ENCODE data around the gene SLC12A7.
"Not testable (repeated sequence)": the region's sequence is repeated elsewhere in the genome, so short reads cannot be mapped to it uniquely, and the experiment has no call there.

Gene SLC12A7

DNA sequence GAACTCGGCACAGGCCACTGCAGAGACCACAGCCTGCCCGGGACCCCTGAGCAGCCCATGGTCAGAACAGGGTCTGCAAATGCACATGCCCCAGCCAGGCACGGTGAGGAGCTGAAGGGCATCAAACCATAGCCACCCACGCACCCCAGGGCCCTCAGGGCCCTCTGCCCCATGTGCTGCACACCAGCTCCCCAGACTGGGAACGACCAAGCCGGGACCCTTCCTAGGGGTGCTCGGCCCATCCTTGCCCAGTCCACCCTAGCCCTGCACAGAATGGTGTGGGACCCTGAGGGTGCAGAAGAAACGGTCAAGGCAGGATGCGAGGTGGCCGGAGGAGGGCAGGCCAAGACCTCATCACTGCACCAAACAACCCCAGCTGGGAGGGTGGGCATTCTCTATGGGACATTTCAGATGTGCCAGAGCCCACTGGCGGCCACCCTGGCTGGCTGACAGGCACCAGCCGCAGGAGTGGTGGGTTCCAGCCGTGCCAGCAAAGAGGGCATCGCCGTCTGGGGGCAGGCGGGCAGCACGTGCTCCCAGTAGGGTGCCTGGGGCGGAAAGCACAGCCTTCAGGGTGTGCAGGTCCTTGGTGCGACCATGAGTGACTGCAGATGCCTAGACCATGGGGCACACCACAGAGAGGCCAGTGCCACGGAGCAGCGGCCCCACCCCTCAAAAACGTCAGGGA lies 16.4 kb downstream of the SLC12A7 start:
- DNase-seq, result no peak

DNA sequence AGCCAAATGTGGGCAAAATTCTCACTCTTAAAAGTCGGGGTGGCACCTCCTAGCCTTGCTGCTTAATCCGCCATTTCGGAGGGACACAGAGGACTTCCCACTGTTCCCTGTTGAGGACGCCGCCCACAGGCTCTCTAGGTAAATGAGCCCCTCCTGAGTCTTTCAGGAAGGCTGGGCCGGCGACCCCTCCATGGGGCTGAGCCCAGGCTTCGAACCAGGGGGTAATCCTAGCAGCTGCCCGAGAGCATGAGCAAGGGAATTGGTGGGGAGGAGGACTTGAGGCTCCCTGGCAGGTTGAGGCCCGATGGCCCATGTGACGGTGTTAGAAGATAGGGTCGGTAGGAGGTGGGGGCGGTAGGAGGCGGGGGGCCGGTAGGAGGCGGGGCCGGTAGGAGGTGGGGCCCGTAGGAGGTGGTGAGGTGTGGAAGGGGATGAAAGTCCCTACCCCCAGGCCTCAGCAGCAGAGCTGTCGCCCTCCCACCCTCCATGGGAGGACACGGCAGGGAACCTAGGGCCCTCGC lies 17.1 kb downstream of the SLC12A7 start:
- DNase-seq, result no peak

- DNase-seq, result no peak
These were observed 18.5 kb downstream of the SLC12A7 start for GRCh38 chr5:1093361-1093760.

DNA sequence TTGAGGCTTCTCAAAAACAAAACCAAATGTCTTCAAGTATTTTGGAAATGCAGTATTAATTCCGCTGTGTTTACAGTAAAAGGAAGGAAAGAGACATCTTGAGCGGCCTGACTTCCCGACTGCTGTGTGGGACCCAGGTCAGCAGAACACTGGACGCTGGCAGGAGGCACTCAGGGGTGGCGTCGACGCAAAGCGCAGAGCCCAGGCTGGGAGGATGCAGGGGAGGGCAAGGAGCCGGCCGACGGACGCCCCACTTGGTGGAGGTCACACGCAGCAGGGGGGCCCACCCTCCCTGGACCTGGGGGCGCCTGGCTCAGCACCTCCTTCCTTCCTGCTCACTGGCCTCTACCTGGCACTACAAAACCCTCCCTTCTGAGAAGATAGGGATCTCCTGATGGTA lies 19.7 kb downstream of the SLC12A7 start:
- DNase-seq, result no peak

DNA sequence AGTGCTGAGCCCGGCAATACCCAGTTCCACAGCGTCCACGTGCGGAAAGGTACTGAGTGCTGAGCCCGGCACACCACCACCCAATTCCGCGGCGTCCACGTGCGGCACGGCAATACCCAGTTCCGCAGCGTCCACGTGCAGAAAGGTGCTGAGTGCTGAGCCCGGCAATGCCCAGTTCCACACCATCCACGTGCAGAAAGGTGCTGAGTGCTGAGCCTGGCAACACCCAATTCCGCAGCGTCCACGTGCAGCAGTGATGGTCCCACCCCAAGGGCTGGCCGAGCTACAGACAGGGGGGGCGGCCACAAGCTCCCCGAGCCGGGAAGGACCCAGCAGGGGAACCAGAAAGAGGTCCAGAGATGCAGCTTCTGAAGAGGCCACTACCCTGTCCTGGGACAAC lies 20.2 kb downstream of the SLC12A7 start:
- no peak for DNase-seq

DNA sequence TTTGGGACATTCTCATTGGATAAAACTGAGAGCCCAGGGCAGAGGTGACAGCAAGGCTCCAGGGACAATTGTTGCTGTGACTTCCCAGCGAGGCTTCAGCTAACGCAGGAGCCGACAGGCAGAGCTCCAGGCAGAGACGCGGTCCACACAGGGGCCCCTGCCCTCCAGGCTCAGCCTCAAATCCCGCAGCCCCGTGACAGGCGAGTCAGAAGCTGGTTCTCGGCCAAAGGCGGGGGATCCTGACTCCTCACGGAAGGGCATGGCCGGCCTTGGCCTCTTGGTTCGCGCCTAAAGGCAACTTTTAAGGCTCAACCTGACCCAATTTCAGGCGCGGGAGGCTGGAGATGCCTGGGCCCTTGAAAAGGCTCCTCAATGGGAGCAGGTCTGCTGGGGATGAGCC lies 21.3 kb downstream of the SLC12A7 start:
- DNase-seq, result no peak

DNA sequence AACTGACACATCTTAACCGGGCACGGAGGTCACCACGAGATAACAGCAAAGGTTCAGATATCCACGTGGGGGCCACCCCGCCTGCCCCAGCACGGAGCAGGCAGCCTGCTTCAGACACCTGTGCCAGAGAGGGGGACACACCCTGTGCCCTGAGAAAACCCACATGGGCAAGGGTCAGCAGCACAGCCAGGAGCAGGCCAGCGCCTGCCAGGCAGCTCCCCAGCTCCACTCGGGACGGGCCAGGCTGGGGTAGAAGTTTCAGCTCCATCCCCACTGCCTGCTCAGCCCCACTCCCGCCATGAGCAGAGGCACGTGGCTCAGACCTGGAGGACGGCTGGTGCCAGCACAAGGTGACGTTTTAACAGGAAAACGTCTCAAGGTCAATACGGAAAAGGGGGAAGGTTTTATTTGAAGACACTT lies 22.2 kb downstream of the SLC12A7 start:
- no peak for DNase-seq

DNA sequence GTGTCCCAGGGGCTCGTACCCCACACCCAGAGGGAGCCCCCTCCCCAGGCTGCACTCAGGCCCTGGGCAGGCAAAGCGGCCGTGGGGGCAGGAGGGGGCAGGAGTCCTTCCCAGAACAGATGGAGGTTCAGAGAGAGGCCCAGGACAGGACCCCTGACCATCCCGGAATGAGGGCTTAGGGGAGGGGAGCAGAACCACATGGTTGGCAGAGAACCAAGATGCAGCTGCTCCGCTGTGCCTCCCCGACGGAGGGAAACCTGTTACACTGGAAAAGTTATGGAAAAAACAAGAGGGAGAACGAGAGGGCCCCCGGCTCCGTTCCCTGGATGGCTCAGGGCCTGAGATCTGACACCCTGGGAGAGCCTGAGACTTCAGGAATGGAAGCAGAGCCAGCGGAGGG lies 22.7 kb downstream of the SLC12A7 start:
- no peak for DNase-seq

- DNase-seq, result no peak
These were observed 23.1 kb downstream of the SLC12A7 start for GRCh38 chr5:1088726-1089125.

- DNase-seq, result no peak
These were observed 23.8 kb downstream of the SLC12A7 start for GRCh38 chr5:1088031-1088430.

DNA sequence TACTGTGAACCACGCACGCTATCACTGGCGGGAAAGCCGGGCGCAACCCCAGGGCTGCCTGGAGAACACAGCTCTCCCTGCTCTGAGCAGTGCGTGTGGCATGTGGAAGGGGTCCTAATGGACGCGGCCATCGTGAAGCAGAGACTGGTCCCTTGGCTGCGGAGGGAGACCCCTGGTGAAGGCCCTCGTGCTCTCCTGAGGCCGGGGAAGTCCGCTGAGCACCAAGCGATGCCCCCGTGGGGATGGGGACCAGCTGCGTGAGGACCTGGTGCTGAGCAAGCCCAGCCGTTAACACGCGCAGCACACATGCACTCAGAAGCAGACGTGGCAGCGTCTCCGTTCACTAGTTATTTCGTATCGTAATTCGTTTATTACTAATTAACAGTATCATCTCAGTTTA lies 24.4 kb downstream of the SLC12A7 start:
- no peak for DNase-seq

DNA sequence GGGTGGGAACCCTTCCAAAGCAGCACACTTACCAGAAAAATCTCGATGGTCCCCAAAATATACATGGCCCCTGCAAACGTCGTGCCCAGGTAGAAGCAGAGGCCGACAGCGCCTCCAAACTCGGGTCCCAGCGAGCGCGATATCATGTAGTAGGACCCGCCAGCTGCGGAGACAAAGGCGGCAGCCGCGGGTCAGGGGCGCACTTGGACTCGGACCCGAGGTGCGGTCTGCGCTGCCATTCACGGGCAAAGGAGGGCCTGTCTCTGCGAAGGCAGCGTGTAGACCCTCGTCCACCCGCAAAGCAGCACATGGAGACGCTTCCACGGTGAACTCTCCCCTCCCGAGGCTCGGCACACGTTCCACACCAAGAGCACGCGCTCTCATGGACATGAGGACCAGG lies 25.0 kb downstream of the SLC12A7 start:
- DNase-seq, result no peak

- no peak for DNase-seq
These were observed 25.7 kb downstream of the SLC12A7 start for GRCh38 chr5:1086137-1086536.

DNA sequence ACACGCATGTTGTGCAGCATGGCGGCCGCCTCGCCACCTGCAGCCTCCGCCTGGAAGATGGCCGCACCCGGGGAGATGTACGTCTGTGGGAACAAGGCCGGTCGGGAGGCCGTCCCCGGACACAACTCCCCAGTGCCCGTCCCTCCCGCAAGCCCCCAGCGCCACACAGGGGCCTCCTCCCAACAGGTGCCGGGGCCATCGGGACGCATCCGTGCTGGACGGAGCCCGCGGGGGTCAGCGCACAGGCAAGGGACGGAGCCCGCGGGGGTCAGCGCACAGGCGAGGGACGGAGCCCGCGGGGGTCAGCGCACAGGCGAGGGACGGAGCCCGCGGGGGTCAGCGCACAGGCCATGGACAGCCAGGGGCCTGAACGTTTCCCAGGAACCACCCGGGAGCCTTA lies 26.5 kb downstream of the SLC12A7 start:
- DNase-seq, result no peak

- no peak for DNase-seq
These were observed 27.8 kb downstream of the SLC12A7 start for GRCh38 chr5:1083823-1084605.

DNA sequence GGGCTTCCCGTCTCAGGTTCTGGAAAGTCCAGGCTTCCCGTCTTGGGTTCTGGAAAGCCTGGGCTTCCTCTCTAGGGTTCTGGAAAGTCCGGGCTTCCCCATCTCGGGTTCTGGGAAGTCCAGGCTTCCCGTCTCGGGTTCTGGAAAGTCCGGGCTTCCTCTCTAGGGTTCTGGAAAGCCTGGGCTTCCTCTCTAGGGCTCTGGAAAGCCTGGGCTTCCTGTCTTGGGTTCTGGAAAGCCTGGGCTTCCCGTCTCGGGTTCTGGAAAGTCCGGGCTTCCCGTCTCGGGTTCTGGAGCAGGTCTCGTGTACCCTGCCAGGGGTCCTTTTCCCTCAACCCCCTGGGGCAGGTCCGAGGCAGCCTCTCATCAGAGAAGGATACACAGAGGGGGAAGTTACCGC lies 28.8 kb downstream of the SLC12A7 start:
- DNase-seq, result not testable (repeated sequence)

DNA sequence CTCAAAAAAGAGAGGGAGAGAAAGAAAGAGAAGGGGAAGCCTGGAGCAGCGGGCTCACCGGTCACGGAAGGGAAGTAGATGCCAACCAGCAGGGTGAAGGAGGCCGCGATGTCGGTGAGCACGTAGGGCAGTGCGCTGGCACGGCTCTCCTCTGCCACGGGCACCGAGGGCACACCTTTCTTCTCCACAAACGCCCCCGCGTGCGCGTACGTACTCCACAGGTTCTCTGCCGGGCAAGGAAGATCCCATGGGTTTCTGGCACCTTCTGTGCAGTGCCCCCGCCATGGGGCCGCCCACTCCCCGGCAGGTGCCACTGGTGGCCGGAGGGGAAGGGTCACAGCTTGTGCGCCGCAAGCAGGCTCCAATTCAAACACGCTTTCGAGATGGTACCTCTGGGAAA lies 30.3 kb downstream of the SLC12A7 start:
- DNase-seq, result no peak

DNA sequence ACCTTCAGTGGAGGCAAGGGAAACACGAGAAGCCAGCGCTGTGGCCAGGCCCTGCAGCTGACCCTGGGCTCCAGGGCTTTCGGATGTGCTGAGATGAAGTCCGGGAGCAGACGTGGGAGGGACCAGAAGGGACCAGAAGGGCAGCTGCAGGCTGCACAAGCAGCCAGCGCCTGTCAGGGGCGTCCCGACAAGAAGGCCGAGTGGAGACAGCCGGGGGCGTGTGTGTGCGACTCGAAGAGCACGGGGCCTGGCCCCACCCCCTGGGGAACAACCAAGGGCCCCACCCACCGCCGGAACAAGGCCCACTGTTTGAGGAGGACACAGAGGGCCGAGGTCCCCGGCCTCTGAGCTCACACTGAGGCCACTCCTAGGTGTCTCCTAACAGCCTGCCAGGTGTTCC lies 31.4 kb downstream of the SLC12A7 start:
- DNase-seq, result no peak

- no peak for DNase-seq
These were observed 31.9 kb downstream of the SLC12A7 start for GRCh38 chr5:1079961-1080360.

DNA sequence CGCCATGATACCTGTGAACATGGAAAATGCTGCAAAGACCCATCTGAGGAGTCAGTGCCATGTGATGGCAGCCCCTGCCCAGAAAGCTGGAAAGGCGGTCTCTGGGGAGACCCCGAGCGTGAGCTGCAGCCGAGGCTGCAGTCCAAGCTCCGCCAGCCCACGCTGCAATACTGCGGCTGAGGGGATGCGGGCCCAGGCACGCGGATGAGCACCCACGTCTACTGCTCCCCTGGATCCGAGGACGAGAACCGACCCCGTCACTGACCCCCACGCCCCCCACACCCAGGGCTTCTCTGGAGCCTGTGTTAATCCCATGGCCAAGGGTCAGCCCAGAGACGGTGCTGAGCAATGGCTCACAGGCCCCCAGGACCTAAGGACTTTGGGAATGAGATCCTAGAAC lies 32.4 kb downstream of the SLC12A7 start:
- no peak for DNase-seq

DNA sequence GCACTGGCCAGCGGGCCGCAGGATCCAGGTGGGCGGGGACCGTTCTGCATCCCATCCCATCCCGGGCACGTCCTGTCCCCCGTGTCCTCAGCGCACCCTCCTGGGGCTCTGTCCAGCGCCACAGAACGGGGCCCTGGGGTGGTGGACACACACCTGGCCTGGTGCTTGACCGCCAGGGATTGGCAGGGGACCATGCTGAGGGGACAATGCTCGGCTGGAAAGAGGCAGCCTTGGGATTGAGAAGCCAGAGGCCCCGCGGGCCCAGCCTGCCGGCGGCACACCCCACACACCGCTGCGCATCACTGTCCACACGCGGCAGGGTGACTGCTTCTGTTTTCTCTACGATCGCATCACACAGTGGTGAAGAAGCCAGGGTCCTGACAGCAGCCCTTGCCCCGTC lies 33.0 kb downstream of the SLC12A7 start:
- DNase-seq, result no peak

DNA sequence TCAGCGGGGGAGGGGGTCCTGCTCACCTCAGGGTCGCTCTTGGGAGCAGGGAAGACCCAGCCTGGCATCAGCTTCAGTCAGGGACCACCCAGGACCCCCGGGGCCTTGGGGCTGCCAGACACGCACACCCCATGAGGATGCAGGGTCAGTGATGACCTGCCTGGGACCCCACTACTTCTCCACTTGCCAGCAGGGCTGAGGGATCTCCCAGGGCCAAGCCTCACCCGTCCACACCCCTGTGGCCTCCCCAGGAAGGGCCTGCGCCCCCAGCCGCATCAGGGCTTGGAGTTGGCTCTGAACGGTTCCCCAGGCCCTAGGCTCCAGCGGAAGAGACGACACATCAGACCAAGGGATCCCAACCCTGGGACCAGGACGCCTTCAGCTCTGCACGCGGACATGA lies 33.7 kb downstream of the SLC12A7 start:
- no peak for DNase-seq

- no peak for DNase-seq
These were observed 34.3 kb downstream of the SLC12A7 start for GRCh38 chr5:1077491-1078020.

GRCh38 chr5:1077026-1077425 lies 34.8 kb downstream of the SLC12A7 start:
- no peak for DNase-seq
